GM18505 (cell line): ENCODE data around the gene ATRN.
"Not testable (repeated sequence)": the region's sequence is repeated elsewhere in the genome, so short reads cannot be mapped to it uniquely, and the experiment has no call there.

ENCODE experiments used
- ATAC-seq: cut with Tn5 transposase; IDR thresholded peaks from one replicate; pipeline ENCODE4 v1.9.1; 2021; ENCODE audit not compliant: unreplicated experiment
- POLR2A ChIP-seq: IDR thresholded peaks from 4 replicates; pipeline ENCODE4 v1.6.1; 2011; ENCODE audit warnings: borderline replicate concordance; ENCODE audit not compliant: insufficient read depth, insufficient read length; ENCODE audit errors: extremely low read depth

The ATRN gene

DNA sequence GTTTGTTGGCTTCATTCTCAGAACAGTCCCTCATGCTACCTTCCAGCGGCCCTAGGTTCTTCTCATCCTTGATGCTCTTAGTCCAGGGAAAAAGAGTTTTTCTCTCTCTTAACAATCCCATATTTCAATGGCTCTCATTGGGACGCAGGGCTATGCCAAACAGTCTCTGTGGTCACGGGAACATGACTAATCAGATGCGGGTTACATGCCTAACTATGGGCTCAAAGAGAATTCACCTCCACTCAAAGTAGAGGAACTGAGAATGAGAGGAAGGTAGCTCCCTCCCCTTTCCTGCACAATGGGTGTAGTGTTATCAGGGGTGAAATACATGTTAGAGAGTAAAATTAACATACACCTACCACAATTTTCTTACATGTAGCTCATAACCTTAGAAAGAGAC is 18.1 kb upstream of the ATRN start:
- no peak for ATAC-seq

GRCh38 chr20:3454831-3455230 is 16.0 kb upstream of the ATRN start:
- no peak for TF ChIP-seq POLR2A
- ATAC-seq = no peak

More for the DNA sequence above, 18.1 kb upstream of the ATRN start:
- TF ChIP-seq POLR2A = no peak

- no peak for ATAC-seq
- TF ChIP-seq POLR2A = no peak
Observed at GRCh38 chr20:3456648-3457047, 14.2 kb upstream of the ATRN start.

DNA sequence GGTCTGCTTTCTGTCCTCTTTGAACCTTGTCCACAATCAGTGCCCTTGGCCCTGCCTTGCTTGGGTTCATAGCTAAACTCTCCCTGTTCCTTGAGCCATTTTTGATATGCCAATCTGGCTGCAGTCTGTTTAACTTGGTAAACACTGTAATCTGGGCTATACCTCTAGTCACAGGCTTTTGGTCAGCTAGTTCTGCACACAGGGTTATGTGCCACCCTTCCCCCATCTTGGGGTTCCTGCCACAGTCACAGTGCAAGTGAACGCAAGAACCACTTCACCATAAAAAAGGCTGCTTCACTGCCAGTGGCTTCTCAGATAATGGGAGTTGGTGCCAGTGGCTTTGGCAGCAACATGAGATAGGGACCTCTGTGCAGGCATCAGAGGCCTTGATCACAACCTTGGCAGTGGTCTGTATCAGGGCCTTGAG is 10.9 kb upstream of the ATRN start:
- TF ChIP-seq POLR2A = no peak
- ATAC-seq = no peak

DNA sequence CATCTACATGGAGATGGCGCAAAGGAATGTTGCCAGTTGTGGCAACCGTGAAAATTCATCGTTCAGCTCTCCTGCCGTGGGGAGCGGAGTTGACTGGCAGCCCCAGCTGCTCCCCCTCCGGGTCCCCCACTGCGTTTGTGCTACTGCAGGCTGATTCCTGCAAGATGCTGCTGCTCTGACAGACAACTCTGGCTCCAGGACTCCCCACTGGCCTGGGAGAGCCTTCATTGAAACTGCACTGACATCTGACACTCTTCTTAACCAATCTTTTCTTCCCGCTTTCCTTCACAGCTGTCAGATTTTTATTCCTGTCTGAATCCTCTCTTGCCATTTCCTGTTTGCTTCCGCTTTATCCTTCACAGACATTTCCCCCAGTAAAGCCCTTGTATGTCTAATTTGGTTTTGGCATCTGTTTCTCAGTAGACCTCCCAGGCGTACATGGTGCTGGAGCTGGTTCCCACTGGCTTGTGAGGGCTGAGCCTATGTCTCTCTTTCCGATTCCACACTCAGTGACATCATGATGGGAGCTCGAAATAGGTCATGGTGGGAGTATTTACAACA is 9.5 kb upstream of the ATRN start:
- ATAC-seq = no peak
- no peak for TF ChIP-seq POLR2A

DNA sequence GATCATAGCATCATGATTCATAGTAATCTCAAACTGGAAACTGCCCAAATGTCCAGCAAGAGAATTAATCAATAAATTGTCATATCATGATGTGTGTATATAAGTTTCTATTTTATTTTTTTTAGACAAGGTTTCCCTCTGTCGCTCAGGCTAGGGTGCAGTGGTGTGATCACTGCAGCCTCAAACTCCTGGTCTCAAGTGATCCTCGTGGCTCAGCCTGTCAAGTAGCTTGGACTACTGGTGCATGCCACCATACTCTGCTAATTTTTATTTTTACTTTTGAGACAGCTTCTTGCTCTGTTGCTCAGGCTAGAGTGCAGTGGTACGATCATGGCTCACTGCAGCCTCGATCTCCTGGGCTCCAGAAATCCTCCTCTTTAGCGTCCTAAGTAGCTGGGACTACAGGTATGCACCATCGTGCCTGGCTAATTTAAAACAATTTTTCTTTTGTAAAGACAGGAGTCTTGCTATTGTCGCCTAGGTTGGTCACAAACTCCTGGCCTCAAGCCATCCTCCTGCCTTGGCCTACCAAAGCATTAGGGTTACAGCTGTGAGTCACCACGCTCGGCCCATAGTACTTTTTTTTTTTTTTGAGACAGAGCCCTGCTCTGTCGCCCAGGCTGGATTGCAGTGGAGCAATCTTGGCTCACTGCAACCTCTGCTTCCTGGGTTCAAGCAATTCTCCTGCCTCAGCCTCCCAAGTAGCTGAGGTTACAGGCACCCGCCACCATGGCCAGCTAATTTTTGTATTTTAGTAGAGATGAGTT is 8.7 kb upstream of the ATRN start:
- no peak for TF ChIP-seq POLR2A
- no peak for ATAC-seq

DNA sequence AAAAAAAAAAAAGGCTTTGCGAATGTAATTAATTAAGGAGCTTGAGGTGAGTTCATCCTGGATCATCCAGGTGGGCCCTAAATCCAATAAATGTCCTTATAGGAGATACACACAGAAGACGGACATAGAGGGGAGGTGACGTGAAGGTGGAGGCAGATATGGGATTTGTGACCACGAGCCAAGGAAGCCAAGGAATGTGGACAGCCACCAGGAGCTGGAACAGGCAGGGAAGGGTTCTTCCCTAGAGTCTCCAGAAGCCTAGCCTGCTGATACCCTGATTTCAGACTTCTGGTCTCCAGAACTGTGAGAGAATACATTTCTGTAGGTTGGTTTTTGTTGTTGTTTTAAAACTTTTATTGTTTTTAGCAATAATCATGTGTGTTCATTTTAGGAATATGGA is 6.7 kb upstream of the ATRN start:
- TF ChIP-seq POLR2A = no peak
- ATAC-seq = no peak

DNA sequence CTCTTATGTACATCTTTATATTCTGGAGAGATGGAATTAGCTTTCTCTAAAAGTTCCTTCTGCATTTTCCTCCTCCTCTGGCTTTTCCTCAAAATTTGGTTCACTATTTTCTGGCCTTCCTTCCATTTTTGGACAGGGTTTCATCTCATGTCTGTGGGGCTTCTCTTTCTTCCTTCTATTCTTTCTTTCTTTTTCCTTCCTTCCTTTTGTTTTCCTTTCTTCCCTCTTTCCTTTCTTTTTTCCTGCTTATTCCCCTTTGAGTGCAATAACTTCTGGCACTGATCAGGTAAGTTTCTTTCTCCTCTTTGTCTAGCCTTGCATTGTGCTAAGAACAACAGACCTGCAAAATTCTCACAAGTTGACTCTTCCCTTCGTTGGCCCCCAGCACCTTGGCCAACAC is 5.5 kb upstream of the ATRN start:
- TF ChIP-seq POLR2A = no peak
- ATAC-seq = no peak

DNA sequence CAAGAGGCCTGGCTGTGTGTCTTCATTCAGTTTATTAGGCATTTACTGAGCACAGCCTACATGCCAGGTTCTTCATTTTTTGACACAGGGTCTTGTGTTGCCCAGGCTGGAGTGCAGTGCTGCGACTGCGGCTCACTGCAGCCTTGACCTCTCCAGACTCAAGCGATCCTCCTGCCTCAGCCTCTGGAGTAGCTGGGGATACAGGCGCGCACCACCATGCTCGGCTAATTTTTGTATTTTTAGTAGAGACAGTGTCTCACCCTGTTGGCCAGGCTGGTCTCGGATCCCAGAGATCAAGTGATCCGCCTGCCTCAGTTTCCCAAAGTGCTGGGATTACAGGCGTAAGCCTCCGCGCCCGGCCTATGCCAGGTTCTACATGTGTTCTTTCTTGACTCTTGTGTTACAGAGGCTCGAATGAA is 601 bp upstream of the ATRN start:
- ATAC-seq = no peak
- no peak for TF ChIP-seq POLR2A

GRCh38 chr20:3471397-3472021 is 691 bp downstream of the ATRN start:
- TF ChIP-seq POLR2A = no peak
- ATAC-seq = no peak

DNA sequence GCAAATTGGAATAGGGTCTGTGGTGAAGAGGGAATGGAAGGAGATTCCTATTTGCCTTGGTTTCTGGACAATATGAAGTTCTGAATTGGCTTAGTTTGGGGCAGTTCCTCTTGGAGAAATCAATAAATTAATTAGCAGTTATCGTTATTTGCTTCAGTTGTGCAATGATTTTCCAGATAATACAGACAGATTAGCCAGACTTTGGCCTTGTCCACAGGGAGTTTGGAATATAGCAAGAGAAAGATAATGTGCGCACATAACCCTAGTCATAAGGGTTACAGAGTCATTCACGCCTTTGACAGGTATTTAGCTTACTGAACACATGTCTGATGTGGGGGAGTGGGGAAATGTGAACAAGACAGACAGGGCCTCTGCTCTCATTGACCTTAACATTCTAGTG is 1.3 kb downstream of the ATRN start:
- ATAC-seq = no peak
- TF ChIP-seq POLR2A = no peak

- no peak for TF ChIP-seq POLR2A
Observed at GRCh38 chr20:3473324-3473723, 2.5 kb downstream of the ATRN start.

DNA sequence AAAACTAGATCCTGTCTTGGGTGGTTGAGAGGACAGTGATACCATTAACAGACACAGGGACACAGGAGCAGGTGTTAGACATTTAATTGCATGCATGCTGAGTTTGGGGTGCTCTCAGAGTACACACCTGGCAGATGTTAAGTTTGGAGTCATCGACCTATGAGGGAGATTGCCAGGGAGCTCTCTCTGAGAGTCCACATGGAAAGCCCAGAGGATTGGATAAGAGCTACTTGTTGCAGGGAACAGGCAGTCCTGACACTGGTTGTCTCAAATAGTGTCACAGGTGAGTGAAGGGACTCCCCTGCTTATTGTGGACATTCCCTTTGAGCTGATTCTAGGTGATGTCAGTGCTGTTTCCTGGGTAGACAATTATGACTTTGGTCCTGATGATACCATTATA is 3.1 kb downstream of the ATRN start:
- no peak for ATAC-seq

More at GRCh38 chr20:3473324-3473723, 2.5 kb downstream of the ATRN start:
- ATAC-seq = no peak

GRCh38 chr20:3477003-3477860 is 6.4 kb downstream of the ATRN start:
- ATAC-seq = not testable (repeated sequence)

More for the DNA sequence above, 3.1 kb downstream of the ATRN start:
- no peak for TF ChIP-seq POLR2A
